Mesenchymal stem cell (in vitro differentiated cells and primary cell): ENCODE data around the gene ASPM.

Experiments
- DNase-seq: peaks from one replicate; pipeline ENCODE4 v3.0.0-alpha.2; 2013
- H2AFZ ChIP-seq: one replicate; pipeline ENCODE4 v1.6.1; 2013; ENCODE audit warnings: low read depth, mild to moderate bottlenecking, control low read depth, inconsistent platforms, low read length, moderate library complexity
- H2AK5ac ChIP-seq: 2 replicates; pipeline ENCODE4 v1.6.1; 2013; ENCODE audit warnings: low read length, moderate library complexity, mild to moderate bottlenecking, inconsistent platforms; ENCODE audit not compliant: severe bottlenecking
- H2BK120ac ChIP-seq: one replicate; pipeline ENCODE4 v1.6.1; 2013; ENCODE audit warnings: low read depth, mild to moderate bottlenecking, inconsistent platforms, low read length, moderate library complexity
- H2BK12ac ChIP-seq, 2 experiments: one replicate each; pipeline ENCODE4 v1.6.1; 2013; ENCODE audit warnings: inconsistent platforms in 2 of 2, low read length in 2 of 2, mild to moderate bottlenecking in 2 of 2, moderate library complexity in 2 of 2, control low read depth in 1 of 2
- H2BK15ac ChIP-seq: one replicate; pipeline ENCODE4 v1.6.1; 2013; ENCODE audit warnings: mild to moderate bottlenecking, low read depth, inconsistent platforms; ENCODE audit not compliant: poor library complexity, severe bottlenecking
- H2BK5ac ChIP-seq: 2 replicates; pipeline ENCODE4 v1.6.1; 2013; ENCODE audit warnings: low read depth, mild to moderate bottlenecking, low read length, control low read depth, inconsistent platforms; ENCODE audit not compliant: poor library complexity, severe bottlenecking
- H3K14ac ChIP-seq, 2 experiments: one replicate each; pipeline ENCODE4 v1.6.1; 2013; ENCODE audit warnings: inconsistent platforms in 2 of 2, low read length in 2 of 2, control low read depth in 1 of 2, mild to moderate bottlenecking in 1 of 2, moderate library complexity in 1 of 2
- H3K18ac ChIP-seq, 2 experiments: one replicate each; pipeline ENCODE4 v1.6.1; 2013; ENCODE audit warnings: inconsistent platforms in 2 of 2, low read length in 2 of 2, control low read depth in 1 of 2, low read depth in 1 of 2, mild to moderate bottlenecking in 1 of 2
- H3K23ac ChIP-seq, 2 experiments: one replicate each; pipeline ENCODE4 v1.6.1; 2013; ENCODE audit warnings: inconsistent platforms in 2 of 2, low read length in 2 of 2, mild to moderate bottlenecking in 2 of 2, moderate library complexity in 2 of 2, control low read depth in 1 of 2
- H3K27ac ChIP-seq: 2 replicates; pipeline ENCODE4 v1.5.1; 2013; ENCODE audit warnings: mild to moderate bottlenecking, moderate library complexity, low read length, control low read depth, inconsistent platforms; ENCODE audit not compliant: poor library complexity, severe bottlenecking
- H3K27me3 ChIP-seq, 2 experiments: 2 replicates each; pipeline versions ENCODE4 v1.6.1 to v1.7.0; 2013; ENCODE audit warnings: low read length in 2 of 2, mild to moderate bottlenecking in 2 of 2, moderate library complexity in 2 of 2, control low read depth in 1 of 2, inconsistent platforms in 1 of 2; ENCODE audit not compliant: control insufficient read depth in 1 of 2, insufficient read depth in 1 of 2
- H3K36me3 ChIP-seq, 2 experiments: 2 replicates each; pipeline versions ENCODE4 v1.6.1 to v1.7.0; 2013; ENCODE audit warnings: low read length in 2 of 2, control low read depth in 1 of 2, inconsistent platforms in 1 of 2, low read depth in 1 of 2, mild to moderate bottlenecking in 1 of 2; ENCODE audit not compliant: insufficient read depth in 2 of 2, control insufficient read depth in 1 of 2
- H3K4ac ChIP-seq, 2 experiments: one replicate each; pipeline ENCODE4 v1.6.1; 2013; ENCODE audit warnings: inconsistent platforms in 2 of 2, low read length in 2 of 2, mild to moderate bottlenecking in 2 of 2, moderate library complexity in 2 of 2, control low read depth in 1 of 2, low read depth in 1 of 2
- H3K4me1 ChIP-seq: 2 replicates; pipeline ENCODE4 v1.6.1; 2013; ENCODE audit warnings: low read depth, low read length, control low read depth; ENCODE audit not compliant: control insufficient read depth, insufficient read depth
- H3K4me2 ChIP-seq: 2 replicates; pipeline ENCODE4 v1.6.1; 2013; ENCODE audit warnings: low read length, mild to moderate bottlenecking, inconsistent platforms; ENCODE audit not compliant: poor library complexity, severe bottlenecking
- H3K4me3 ChIP-seq, 2 experiments: 2 replicates each; pipeline versions ENCODE4 v1.5.1 to v1.7.0; 2013; ENCODE audit warnings: low read length in 2 of 2, mild to moderate bottlenecking in 2 of 2, control low read depth in 1 of 2, low read depth in 1 of 2; ENCODE audit not compliant: insufficient read depth in 1 of 2
- H3K79me1 ChIP-seq: replicated peaks from 2 replicates; pipeline ENCODE4 v1.6.1; 2013; ENCODE audit warnings: mild to moderate bottlenecking, control low read depth, low read length, inconsistent platforms; ENCODE audit not compliant: poor library complexity, severe bottlenecking
- H3K9ac ChIP-seq: 2 replicates; pipeline ENCODE4 v1.7.0; 2013; ENCODE audit warnings: mild to moderate bottlenecking, low read length, moderate library complexity
- H3K9me3 ChIP-seq: 2 replicates; pipeline ENCODE4 v1.7.0; 2013; ENCODE audit warnings: mild to moderate bottlenecking, low read length; ENCODE audit not compliant: control insufficient read depth
- H4K8ac ChIP-seq: one replicate; pipeline ENCODE4 v1.6.1; 2013; ENCODE audit warnings: inconsistent platforms, mild to moderate bottlenecking, low read length, moderate library complexity
- H4K91ac ChIP-seq: one replicate; pipeline ENCODE4 v1.6.1; 2013; ENCODE audit warnings: mild to moderate bottlenecking, low read length, inconsistent platforms
- WGBS: methylation state at CpG from one replicate; pipeline ENCODE4 v1.1.7; 2013; ENCODE audit warnings: mixed read lengths; 5-methylcytosine and 5-hydroxymethylcytosine counted together

ASPM gene

DNA sequence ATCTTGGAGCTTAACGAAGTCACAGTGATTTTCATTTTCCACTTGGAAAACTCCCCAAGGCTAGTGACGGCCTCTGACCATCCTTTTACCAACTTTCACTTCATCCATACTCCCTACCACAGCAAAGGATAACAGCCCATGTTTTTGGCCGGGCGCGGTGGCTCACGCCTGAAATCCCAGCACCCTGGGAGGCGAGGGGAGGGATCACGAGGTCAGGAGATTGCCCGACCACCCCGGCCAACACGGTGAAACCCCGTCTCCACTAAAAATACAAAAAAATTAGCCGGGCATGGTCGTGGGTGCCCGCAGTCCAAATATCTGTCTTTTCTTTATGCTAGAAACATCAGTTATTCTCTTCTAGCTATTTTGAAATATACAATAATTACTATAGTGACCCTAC lies 7.3 kb downstream of the ASPM start:
- H3K18ac ChIP-seq: peak overlapping the region in 1 of 2 experiments; percentile 62
- H3K4me2 ChIP-seq: no peak overlapping the region

DNA sequence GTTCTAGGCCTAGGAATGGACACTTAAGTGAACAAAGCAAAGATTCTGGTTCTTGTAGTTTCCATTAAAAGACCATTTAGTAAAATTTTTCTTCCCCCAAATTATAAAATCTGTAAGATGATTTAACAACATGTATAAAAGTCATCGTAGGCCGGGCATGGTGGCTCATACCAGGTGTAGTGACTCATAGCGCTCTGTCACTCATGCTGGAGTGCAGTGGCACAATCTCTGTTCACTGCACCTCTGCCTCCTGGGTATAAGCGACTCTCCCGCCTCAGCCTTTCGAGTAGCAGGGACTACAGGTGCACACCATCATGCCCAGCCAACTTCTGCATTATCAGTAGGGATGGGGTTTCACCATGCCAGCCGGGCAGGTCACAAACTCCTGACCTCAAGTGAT lies 9.1 kb downstream of the ASPM start:
- Histone ChIP-seq H3K4me2 (no peak overlapping the region), H2AK5ac (peak overlapping the region; percentile 77), H2AFZ (no peak overlapping the region), H3K4me1 (peaks cover 7% of the 10 kb centered on the region), H3K14ac (no peak overlapping the region), H3K27ac (no peak overlapping the region), H3K4ac (no peak overlapping the region), H3K79me1 (peaks cover 19% of the 10 kb centered on the region), H2BK15ac (no peak overlapping the region), H2BK5ac (no peak overlapping the region), H2BK120ac (peak overlapping the region; percentile 43), H3K9me3 (no peaks in the 10 kb centered on the region), H2BK12ac (no peak overlapping the region), H3K27me3 (no peaks in the 10 kb centered on the region), H4K91ac (no peak overlapping the region), H3K36me3 (peaks cover 0 to 3% of the 10 kb centered on the region in 2 experiments), H4K8ac (peak overlapping the region; percentile 19), H3K18ac (no peak overlapping the region), H3K4me3 (no peak overlapping the region), H3K9ac (no peak overlapping the region), H3K23ac (no peak overlapping the region)
- no peak for DNase-seq
- 80% methylated on average over 7 of the region's 7 CpGs for WGBS

More for the DNA sequence above, 7.3 kb downstream of the ASPM start:
- Histone ChIP-seq H2AK5ac (no peak overlapping the region), H3K14ac (no peak overlapping the region), H3K9me3 (no peaks in the 10 kb centered on the region), H3K23ac (no peak overlapping the region), H4K8ac (peak overlapping the region; percentile 85), H3K36me3 (peaks cover 0 to 3% of the 10 kb centered on the region in 2 experiments), H3K79me1 (peaks cover 15% of the 10 kb centered on the region), H2BK15ac (no peak overlapping the region), H4K91ac (peak overlapping the region; percentile 59), H2BK120ac (peak overlapping the region; percentile 59), H2BK5ac (no peak overlapping the region), H3K4ac (no peak overlapping the region), H3K4me3 (no peak overlapping the region), H3K27me3 (no peaks in the 10 kb centered on the region), H3K9ac (no peak overlapping the region), H2BK12ac (peak overlapping the region; percentile 65 to 84), H2AFZ (no peak overlapping the region), H3K4me1 (peaks cover 7% of the 10 kb centered on the region), H3K27ac (no peak overlapping the region)
- DNase-seq: no peak
- WGBS: 97% methylated on average over 9 of the region's 15 CpGs

- Histone ChIP-seq H2AFZ (no peak overlapping the region), H2AK5ac (no peak overlapping the region), H3K4me2 (no peak overlapping the region), H3K18ac (no peak overlapping the region), H3K27ac (peak overlapping the region; percentile 91), H3K79me1 (peaks cover 8% of the 10 kb centered on the region), H2BK12ac (no peak overlapping the region), H4K8ac (no peak overlapping the region), H4K91ac (no peak overlapping the region), H3K36me3 (peaks cover 0 to 6% of the 10 kb centered on the region in 2 experiments), H3K4me1 (peaks cover 5% of the 10 kb centered on the region), H2BK5ac (no peak overlapping the region), H2BK15ac (no peak overlapping the region), H3K23ac (no peak overlapping the region), H3K4ac (no peak overlapping the region), H3K4me3 (no peak overlapping the region), H3K9me3 (no peaks in the 10 kb centered on the region), H3K14ac (no peak overlapping the region), H3K9ac (peak overlapping the region; percentile 64), H2BK120ac (no peak overlapping the region), H3K27me3 (no peaks in the 10 kb centered on the region)
- DNase-seq: peak; percentile 24
- WGBS: no CpG with 5 or more reads among the region's 2 CpGs
Observed at GRCh38 chr1:197130677-197131304, 15.7 kb downstream of the ASPM start.

DNA sequence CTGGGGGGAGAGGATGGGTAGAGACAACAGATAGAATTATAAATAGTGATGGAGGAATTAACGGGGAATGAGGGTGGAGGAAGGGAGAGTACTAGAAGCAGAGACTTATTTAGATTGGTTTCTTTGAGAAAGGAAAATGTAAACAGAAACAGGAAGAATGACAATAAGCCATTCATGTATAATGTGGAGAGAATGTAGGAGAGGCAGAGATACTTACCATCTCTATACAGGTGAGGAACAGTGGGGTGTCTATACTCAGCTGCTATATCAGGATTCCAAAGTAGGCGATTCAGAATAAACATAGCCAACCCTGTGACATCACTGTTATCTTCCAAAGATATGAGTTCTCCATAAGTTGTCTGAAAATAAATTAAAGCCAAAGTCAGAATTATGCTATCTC lies 16.8 kb downstream of the ASPM start:
- H3K14ac ChIP-seq: no peak overlapping the region

More for the DNA sequence above, 16.8 kb downstream of the ASPM start:
- Histone ChIP-seq H3K23ac (no peak overlapping the region), H2BK5ac (no peak overlapping the region), H3K27ac (no peak overlapping the region), H3K18ac (no peak overlapping the region), H2BK12ac (no peak overlapping the region), H2AFZ (no peak overlapping the region), H2AK5ac (peak overlapping the region; percentile 42), H4K8ac (no peak overlapping the region), H3K79me1 (peaks cover 9% of the 10 kb centered on the region), H4K91ac (no peak overlapping the region), H2BK15ac (no peak overlapping the region), H3K4me1 (peaks cover 3% of the 10 kb centered on the region), H3K4me2 (no peak overlapping the region), H3K36me3 (peaks cover 0 to 12% of the 10 kb centered on the region in 2 experiments), H3K27me3 (no peaks in the 10 kb centered on the region), H3K4me3 (no peak overlapping the region), H3K9me3 (no peaks in the 10 kb centered on the region), H3K9ac (no peak overlapping the region), H3K4ac (no peak overlapping the region), H2BK120ac (no peak overlapping the region)
- WGBS: 84% methylated on average over 1 of the region's 2 CpGs
- no peak for DNase-seq
